GM18909 (cell line): ENCODE measurements around the gene THOC7.

ENCODE experiments used
- ATAC-seq: cut with Tn5 transposase; IDR thresholded peaks from one replicate; pipeline ENCODE4 v1.9.1; 2021; ENCODE audit warnings: mild to moderate bottlenecking; ENCODE audit not compliant: unreplicated experiment, poor library complexity

The THOC7 gene

GRCh38 chr3:63880653-63881052, 17.0 kb upstream of the THOC7 start:
- no peak for ATAC-seq

- ATAC-seq: no peak
Observed at GRCh38 chr3:63878394-63879060, 14.9 kb upstream of the THOC7 start.

- no peak for ATAC-seq
Observed at GRCh38 chr3:63877737-63878393, 14.3 kb upstream of the THOC7 start.

GRCh38 chr3:63876260-63876659, 12.7 kb upstream of the THOC7 start:
- no peak for ATAC-seq

GRCh38 chr3:63875510-63875909, 11.9 kb upstream of the THOC7 start:
- no peak for ATAC-seq

- ATAC-seq: no peak
Observed at GRCh38 chr3:63874769-63875168, 11.2 kb upstream of the THOC7 start.

- ATAC-seq: no peak
Observed at GRCh38 chr3:63872135-63872924, 8.7 kb upstream of the THOC7 start.

- ATAC-seq: no peak
Observed at GRCh38 chr3:63870615-63871005, 7.0 kb upstream of the THOC7 start.

- ATAC-seq: no peak
Observed at GRCh38 chr3:63869940-63870614, 6.5 kb upstream of the THOC7 start.

GRCh38 chr3:63867225-63867624, 3.6 kb upstream of the THOC7 start:
- ATAC-seq: no peak

- ATAC-seq: no peak
Observed at GRCh38 chr3:63864965-63865327, 1.3 kb upstream of the THOC7 start.

GRCh38 chr3:63864008-63864964, 681 bp upstream of the THOC7 start:
- peak; percentile 55 for ATAC-seq

- ATAC-seq: peak; percentile 3
Observed at GRCh38 chr3:63862804-63863149, 828 bp downstream of the THOC7 start.

- ATAC-seq: no peak
Observed at GRCh38 chr3:63861306-63861705, 2.3 kb downstream of the THOC7 start.

- ATAC-seq: no peak
Observed at GRCh38 chr3:63860776-63861175, 2.8 kb downstream of the THOC7 start.

- no peak for ATAC-seq
Observed at GRCh38 chr3:63857311-63857710, 6.3 kb downstream of the THOC7 start.

- no peak for ATAC-seq
Observed at GRCh38 chr3:63855333-63855940, 8.2 kb downstream of the THOC7 start.

GRCh38 chr3:63853106-63853505, 10.5 kb downstream of the THOC7 start:
- no peak for ATAC-seq

- ATAC-seq: no peak
Observed at GRCh38 chr3:63851287-63851686, 12.3 kb downstream of the THOC7 start.

- no peak for ATAC-seq
Observed at GRCh38 chr3:63849175-63849574, 14.4 kb downstream of the THOC7 start.
